ACHN (cell line): ENCODE data around the gene FAF1.
"Not testable (repeated sequence)": the region's sequence is repeated elsewhere in the genome, so short reads cannot be mapped to it uniquely, and the experiment has no call there.

Experiments used
- DNase-seq: peaks from one replicate; pipeline ENCODE4 v3.0.0-alpha.2; 2015
- in situ Hi-C: cut with HindIII; loops from 2 replicates; pipeline ENCODE4 v1.10.0; 2017; ENCODE audit warnings: low sequenced_read_pairs, low pct_ligation_motif_present, low pct_unique_long_range_greater_than_20kb

The FAF1 gene

GRCh38 chr1:50877641-50878040 is 82.4 kb downstream of the FAF1 start:
- DNase-seq = no peak
- in situ Hi-C loops = no loop called here

DNA sequence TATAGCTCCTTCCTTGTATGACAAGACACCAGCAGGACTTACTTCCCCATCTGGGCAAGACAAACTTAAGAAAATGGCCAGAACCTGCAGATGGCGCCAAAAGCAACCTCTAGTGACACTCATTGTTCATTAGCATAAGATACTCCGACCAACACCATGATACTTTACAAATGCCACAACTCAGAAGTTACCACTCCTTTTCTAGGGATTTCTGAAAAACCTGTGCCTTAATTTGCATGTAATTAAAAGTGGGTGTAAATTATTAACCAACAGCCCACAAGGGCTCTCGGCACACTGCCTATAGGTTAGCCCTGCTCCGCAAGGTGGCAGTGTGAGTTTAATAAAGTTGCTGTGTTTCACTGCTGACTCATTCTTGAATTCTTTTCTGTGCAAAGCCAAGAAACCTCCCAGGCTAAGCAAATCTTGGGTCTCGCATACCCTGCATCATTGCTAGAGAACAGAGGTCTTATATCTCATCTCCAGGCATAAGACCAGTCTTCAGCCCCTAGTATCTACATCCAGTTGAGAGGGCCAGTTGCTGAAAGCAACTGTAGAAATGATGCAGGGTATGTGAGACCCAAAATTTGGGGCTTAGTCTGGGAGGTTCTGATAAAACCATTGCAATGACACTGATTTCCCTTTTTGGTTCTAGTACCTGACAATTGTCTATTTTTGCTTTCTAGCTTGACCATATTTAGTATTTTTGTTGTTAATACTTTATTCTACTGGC is 86.4 kb downstream of the FAF1 start:
- in situ Hi-C loops = no loop called here
- DNase-seq = peak; percentile 81

GRCh38 chr1:50864845-50865244 is 95.2 kb downstream of the FAF1 start:
- in situ Hi-C loops, DNase-seq: not testable (repeated sequence)

- no peak for DNase-seq
- in situ Hi-C loops = no loop called here
Measured at GRCh38 chr1:50861772-50862171, 98.3 kb downstream of the FAF1 start.

GRCh38 chr1:50860702-50861101 is 99.4 kb downstream of the FAF1 start:
- no peak for DNase-seq
- in situ Hi-C loops = no loop called here

GRCh38 chr1:50860256-50860655 is 99.8 kb downstream of the FAF1 start:
- no peak for DNase-seq

DNA sequence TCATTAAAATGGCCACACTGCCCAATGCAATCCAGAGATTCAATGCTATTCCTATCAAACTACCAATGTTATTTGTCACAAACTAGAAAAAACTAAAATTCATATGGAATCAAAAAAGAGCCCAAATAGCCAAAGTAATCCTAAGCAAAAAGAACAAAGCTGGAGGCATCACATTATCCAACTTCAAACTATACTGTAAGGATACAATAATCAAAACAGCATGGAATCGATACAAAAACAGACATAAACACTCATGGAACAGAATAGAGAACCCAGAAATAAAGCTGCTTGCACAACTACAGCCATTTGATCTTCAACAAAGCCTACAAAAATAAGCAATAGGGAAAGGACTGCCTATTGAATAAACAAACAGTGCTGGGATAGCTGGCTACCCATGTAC is 100.4 kb downstream of the FAF1 start:
- in situ Hi-C loops = no loop called here
- no peak for DNase-seq

More at GRCh38 chr1:50860256-50860655, 99.8 kb downstream of the FAF1 start:
- in situ Hi-C loops = no loop called here

- no peak for DNase-seq
Measured at GRCh38 chr1:50858761-50859160, 101.3 kb downstream of the FAF1 start.

DNA sequence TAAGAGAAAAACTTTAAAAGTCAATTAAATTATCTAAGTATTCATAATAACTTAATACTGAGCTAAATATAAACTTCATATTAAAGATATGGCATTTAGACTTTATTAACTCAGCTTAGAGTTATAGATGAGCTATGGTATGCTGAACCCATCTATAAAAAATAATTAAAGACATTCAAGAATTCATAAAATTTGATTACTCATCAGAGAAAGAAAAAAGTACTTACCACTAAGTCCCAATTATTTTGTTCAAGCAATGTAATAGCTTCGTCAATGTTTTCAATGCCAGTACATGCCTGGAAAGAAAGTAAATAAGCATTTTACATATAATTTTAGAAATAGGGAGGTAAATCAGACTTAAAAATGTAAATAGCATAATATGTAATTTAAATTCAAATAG is 102.4 kb downstream of the FAF1 start:
- no peak for DNase-seq
- in situ Hi-C loops = no loop called here

More at GRCh38 chr1:50858761-50859160, 101.3 kb downstream of the FAF1 start:
- in situ Hi-C loops = no loop called here

- in situ Hi-C loops = no loop called here
- no peak for DNase-seq
Measured at GRCh38 chr1:50853325-50853724, 106.7 kb downstream of the FAF1 start.

DNA sequence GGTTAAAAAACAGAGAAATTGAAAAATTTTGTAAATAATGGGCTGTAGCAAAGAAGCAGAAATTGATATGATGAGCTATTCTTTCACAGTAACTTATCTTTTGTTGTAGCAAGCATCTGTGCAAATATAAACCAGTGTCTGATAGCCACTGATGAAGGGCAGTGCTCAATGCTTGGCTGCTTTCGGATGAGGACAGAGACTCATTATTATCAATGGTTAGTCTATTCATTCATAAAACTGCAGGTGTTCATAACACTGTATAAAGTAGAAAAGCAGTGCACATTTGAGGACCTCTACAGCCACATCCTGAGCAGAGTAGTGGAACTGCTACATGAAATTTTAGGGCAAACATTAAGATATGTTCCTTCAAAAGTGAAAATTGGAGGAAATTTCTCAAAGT is 107.2 kb downstream of the FAF1 start:
- in situ Hi-C loops = no loop called here
- no peak for DNase-seq

- DNase-seq = no peak
- in situ Hi-C loops = no loop called here
Measured at GRCh38 chr1:50851466-50851865, 108.6 kb downstream of the FAF1 start.

DNA sequence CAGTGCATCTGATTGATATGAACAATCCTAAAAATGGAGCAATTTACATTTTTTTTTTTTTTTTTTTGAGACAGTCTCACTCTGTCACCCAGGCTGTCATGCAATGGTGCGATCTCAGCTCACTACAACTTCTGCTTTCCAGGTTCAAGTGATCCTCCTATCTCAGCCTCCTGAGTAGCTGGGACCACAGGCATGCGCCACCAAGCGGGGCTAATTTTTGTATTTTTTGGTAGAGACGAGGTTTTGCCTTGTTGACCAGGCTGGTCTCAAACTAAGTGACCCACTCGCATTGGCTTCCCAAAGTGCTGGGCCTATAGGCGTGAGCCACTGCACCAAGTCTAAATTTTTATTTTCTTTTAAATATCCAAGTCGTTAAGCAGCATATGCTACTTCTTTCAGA is 109.0 kb downstream of the FAF1 start:
- DNase-seq = no peak
- in situ Hi-C loops = no loop called here

DNA sequence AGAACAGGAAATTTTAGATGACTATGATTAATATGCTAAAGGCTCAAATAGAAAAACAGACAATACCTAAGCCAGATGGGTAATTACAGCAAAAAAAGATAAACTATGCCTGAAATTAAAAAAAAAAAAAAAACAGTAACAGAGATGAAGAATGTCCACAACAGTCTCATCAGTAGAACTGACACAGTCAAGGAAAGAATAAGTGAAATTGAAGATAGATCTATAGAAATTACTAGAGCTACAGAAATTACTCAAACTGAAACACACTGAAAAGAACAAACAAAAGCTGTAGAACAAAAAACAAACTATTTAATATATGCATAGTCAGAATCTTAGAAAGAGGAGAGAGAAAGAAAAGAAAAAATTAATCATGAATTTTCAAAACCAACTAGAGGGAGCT is 112.8 kb downstream of the FAF1 start:
- in situ Hi-C loops = no loop called here
- DNase-seq = no peak

GRCh38 chr1:50846224-50846839 is 113.7 kb downstream of the FAF1 start:
- no peak for DNase-seq
- in situ Hi-C loops = no loop called here

DNA sequence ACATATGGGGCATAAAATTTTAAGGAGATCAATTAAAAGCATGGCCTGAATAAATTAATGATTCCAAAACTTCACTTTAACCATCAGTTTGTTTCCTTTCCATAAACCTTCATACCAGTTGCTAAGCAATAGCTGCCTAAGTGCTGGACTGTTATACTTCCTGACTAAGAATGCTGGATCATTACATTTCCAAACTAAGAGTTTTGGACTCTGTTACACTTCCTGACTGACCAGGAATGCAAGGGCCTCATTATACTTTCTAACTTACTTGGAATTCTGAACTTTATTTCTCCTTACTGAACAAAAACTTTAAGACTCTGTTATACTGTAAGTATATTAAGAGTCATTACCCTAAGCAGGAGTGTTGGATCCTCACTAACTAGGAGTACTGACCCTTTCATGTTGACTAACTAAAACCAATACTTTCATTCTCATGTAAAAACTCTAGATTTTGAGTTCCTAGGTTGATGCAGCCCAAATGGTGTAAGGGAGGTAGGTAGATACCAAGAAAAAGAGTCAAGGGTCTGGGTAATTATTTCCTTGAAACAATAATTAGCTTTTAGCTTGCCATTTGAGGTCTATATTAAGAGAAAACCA is 118.2 kb downstream of the FAF1 start:
- in situ Hi-C loops = no loop called here
- DNase-seq = peak; percentile 24

- DNase-seq = no peak
- in situ Hi-C loops = no loop called here
Measured at GRCh38 chr1:50836117-50836516, 124.0 kb downstream of the FAF1 start.

GRCh38 chr1:50833216-50833615 is 126.9 kb downstream of the FAF1 start:
- DNase-seq = no peak
- in situ Hi-C loops = no loop called here

GRCh38 chr1:50832167-50832566 is 127.9 kb downstream of the FAF1 start:
- in situ Hi-C loops = no loop called here
- no peak for DNase-seq
